Measurements from ENCODE around the gene GSTA3.

- TF ChIP-seq POLR2AphosphoS5 (IDR thresholded peaks at IDR 0.05; ENCODE audit: low read depth, low read length) (no peak), CTCF (IDR thresholded peaks at IDR 0.05) (no peak), TCF7L2 (IDR thresholded peaks at IDR 0.05; ENCODE audit: low read depth, low read length) (no peak)
Measured at GRCh38 chr6:52942221-52942620, 32.7 kb upstream of the GSTA3 start.
